GM06990 (cell line): ENCODE results near the gene FSTL4.

Source experiments
- DNase-seq: peaks from one replicate; pipeline ENCODE4 v3.0.0-alpha.2; 2011; ENCODE audit not compliant: insufficient read length; ENCODE audit errors: extremely low read depth
- H3K27me3 ChIP-seq: replicated peaks from 2 replicates; pipeline ENCODE4 v1.6.0; 2011; ENCODE audit warnings: low read length; ENCODE audit not compliant: control insufficient read depth, insufficient read depth
- H3K36me3 ChIP-seq: 2 replicates; pipeline ENCODE4 v1.5.1; 2011; ENCODE audit warnings: low read length; ENCODE audit not compliant: control insufficient read depth, insufficient read depth
- H3K4me3 ChIP-seq: replicated peaks from 2 replicates; pipeline ENCODE4 v1.5.1; 2011; ENCODE audit warnings: low read depth, mild to moderate bottlenecking, control low read depth, low read length
- TF ChIP-seq, protein P1 (sequence below): IDR thresholded peaks from 2 replicates; pipeline ENCODE4 v1.5.1; 2011; ENCODE audit warnings: low read length, control low read depth, mild to moderate bottlenecking, inconsistent platforms; ENCODE audit not compliant: insufficient read depth, poor library complexity, severe bottlenecking

Gene FSTL4

GRCh38 chr5:133358271-133358670, 254.1 kb downstream of the FSTL4 start:
- H3K4me3 ChIP-seq = no peak overlapping the region
- no peak for DNase-seq
- no peaks in the 10 kb centered on the region for H3K36me3 ChIP-seq
- H3K27me3 ChIP-seq = no peaks in the 10 kb centered on the region
- TF ChIP-seq, protein P1, sequence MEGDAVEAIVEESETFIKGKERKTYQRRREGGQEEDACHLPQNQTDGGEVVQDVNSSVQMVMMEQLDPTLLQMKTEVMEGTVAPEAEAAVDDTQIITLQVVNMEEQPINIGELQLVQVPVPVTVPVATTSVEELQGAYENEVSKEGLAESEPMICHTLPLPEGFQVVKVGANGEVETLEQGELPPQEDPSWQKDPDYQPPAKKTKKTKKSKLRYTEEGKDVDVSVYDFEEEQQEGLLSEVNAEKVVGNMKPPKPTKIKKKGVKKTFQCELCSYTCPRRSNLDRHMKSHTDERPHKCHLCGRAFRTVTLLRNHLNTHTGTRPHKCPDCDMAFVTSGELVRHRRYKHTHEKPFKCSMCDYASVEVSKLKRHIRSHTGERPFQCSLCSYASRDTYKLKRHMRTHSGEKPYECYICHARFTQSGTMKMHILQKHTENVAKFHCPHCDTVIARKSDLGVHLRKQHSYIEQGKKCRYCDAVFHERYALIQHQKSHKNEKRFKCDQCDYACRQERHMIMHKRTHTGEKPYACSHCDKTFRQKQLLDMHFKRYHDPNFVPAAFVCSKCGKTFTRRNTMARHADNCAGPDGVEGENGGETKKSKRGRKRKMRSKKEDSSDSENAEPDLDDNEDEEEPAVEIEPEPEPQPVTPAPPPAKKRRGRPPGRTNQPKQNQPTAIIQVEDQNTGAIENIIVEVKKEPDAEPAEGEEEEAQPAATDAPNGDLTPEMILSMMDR = no peak

DNA sequence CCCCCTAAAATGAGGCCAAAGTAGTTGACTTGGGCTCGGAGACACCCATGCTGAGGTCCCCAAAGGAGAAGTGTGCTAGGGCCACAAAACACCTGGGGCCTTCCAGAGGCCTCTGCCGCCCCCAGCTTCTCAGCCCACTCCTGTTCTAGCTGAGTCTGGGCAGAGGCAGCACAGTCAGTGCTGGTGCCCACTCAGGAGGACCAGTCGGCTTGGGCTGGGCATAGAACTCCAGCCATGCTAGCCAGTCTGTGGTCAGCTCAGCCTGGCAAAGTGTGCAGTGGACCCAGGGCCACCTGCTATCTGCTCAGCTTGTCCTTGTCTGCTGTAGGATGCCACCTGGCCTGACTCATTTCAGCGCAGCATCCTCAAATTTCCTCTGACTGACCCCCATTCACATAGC, 254.6 kb downstream of the FSTL4 start:
- no peak for DNase-seq
- Histone ChIP-seq H3K27me3 (no peaks in the 10 kb centered on the region), H3K4me3 (no peak overlapping the region), H3K36me3 (no peaks in the 10 kb centered on the region)
- TF ChIP-seq, protein P1 = no peak

GRCh38 chr5:133356984-133357421, 255.3 kb downstream of the FSTL4 start:
- no peak for DNase-seq
- no peaks in the 10 kb centered on the region for H3K27me3 ChIP-seq
- TF ChIP-seq, protein P1 = no peak

GRCh38 chr5:133356396-133356983, 255.9 kb downstream of the FSTL4 start:
- H3K27me3 ChIP-seq = no peaks in the 10 kb centered on the region
- TF ChIP-seq, protein P1 = no peak
- no peak for DNase-seq
- no peaks in the 10 kb centered on the region for H3K36me3 ChIP-seq
- H3K4me3 ChIP-seq = no peak overlapping the region

More at GRCh38 chr5:133356984-133357421, 255.3 kb downstream of the FSTL4 start:
- Histone ChIP-seq H3K4me3 (no peak overlapping the region), H3K36me3 (no peaks in the 10 kb centered on the region)

GRCh38 chr5:133354323-133355185, 257.8 kb downstream of the FSTL4 start:
- H3K4me3 ChIP-seq = no peak overlapping the region
- H3K36me3 ChIP-seq = no peaks in the 10 kb centered on the region
- no peak for DNase-seq
- TF ChIP-seq, protein P1 = no peak
- H3K27me3 ChIP-seq = no peaks in the 10 kb centered on the region
